ENCODE results near the gene MRPL12. TPM values are rescaled to one million over a fixed set of nuclear protein-coding genes. Genes with fewer than 3 reads are reported as not detected.

The MRPL12 gene
- total and polyA plus RNA-seq, 4 donors, result 9.1 to 121 (median 59.3) TPM

GRCh38 chr17:81691608-81692007 is 11.6 kb upstream of the MRPL12 start (continued):
- no peak for TF ChIP-seq FOXA1 (IDR thresholded peaks at IDR 0.05)

GRCh38 chr17:81693509-81694210 is 9.5 kb upstream of the MRPL12 start:
- Histone ChIP-seq H3K4me3 (ENCODE audit: low read depth in 1 of 3, low read length in 3 of 3) (no peak overlapping the region), H3K36me3 (ENCODE audit: control insufficient read depth in 4 of 4, insufficient read depth in 3 of 4, low read depth in 1 of 4, low read length in 3 of 4) (peaks cover 15 to 99% (median 27%) of the 10 kb centered on the region in 4 donors), H3K27ac (ENCODE audit: low read depth in 1 of 2, low read length in 2 of 2) (no peak overlapping the region), H3K9ac (ENCODE audit: low read depth in 1 of 2, low read length in 2 of 2) (no peak overlapping the region), H3K4me1 (ENCODE audit: control insufficient read depth in 4 of 4, insufficient read depth in 4 of 4, low read length in 3 of 4) (no peaks in the 10 kb centered on the region), H3K27me3 (ENCODE audit: control insufficient read depth in 4 of 4, insufficient read depth in 4 of 4, low read length in 3 of 4) (no peaks in the 10 kb centered on the region), H3K9me3 (ENCODE audit: control insufficient read depth in 4 of 4, low read length in 3 of 4) (no peaks in the 10 kb centered on the region)
- DNase-seq (ENCODE audit: low spot score), result no peak
- TF ChIP-seq FOXA1 (IDR thresholded peaks at IDR 0.05) (no peak), CTCF (IDR thresholded peaks at IDR 0.05; ENCODE audit: low read depth, low read length, missing input control) (no peak), NR2F2 (IDR thresholded peaks at IDR 0.05) (no peak), TAF1 (conservative IDR thresholded peaks at IDR 0.05) (no peak), HNF4A (conservative IDR thresholded peaks at IDR 0.05) (no peak), ZBTB33 (IDR thresholded peaks at IDR 0.05) (no peak), SP1 (IDR thresholded peaks at IDR 0.05) (no peak)
- WGBS, result 92% methylated on average over 35 of the region's 35 CpGs

GRCh38 chr17:81694810-81695209 is 8.4 kb upstream of the MRPL12 start:
- Histone ChIP-seq H3K9ac (ENCODE audit: low read depth in 1 of 2, low read length in 2 of 2) (no peak overlapping the region), H3K4me1 (ENCODE audit: control insufficient read depth in 4 of 4, insufficient read depth in 4 of 4, low read length in 3 of 4) (no peaks in the 10 kb centered on the region), H3K27ac (ENCODE audit: low read depth in 1 of 2, low read length in 2 of 2) (no peak overlapping the region), H3K9me3 (ENCODE audit: control insufficient read depth in 4 of 4, low read length in 3 of 4) (no peaks in the 10 kb centered on the region), H3K36me3 (ENCODE audit: control insufficient read depth in 4 of 4, insufficient read depth in 3 of 4, low read depth in 1 of 4, low read length in 3 of 4) (peaks cover 16 to 93% (median 27%) of the 10 kb centered on the region in 4 donors), H3K4me3 (ENCODE audit: low read depth in 1 of 3, low read length in 3 of 3) (no peak overlapping the region), H3K27me3 (ENCODE audit: control insufficient read depth in 4 of 4, insufficient read depth in 4 of 4, low read length in 3 of 4) (no peaks in the 10 kb centered on the region)
- no peak for DNase-seq (ENCODE audit: low spot score)
- WGBS, result 94% methylated on average over 19 of the region's 19 CpGs
- no peak for TF ChIP-seq YY1 (IDR thresholded peaks at IDR 0.05)

- Histone ChIP-seq H3K27ac (ENCODE audit: low read depth in 1 of 2, low read length in 2 of 2) (no peak overlapping the region), H3K9me3 (ENCODE audit: control insufficient read depth in 4 of 4, low read length in 3 of 4) (no peaks in the 10 kb centered on the region), H3K4me1 (ENCODE audit: control insufficient read depth in 4 of 4, insufficient read depth in 4 of 4, low read length in 3 of 4) (no peaks in the 10 kb centered on the region), H3K4me3 (ENCODE audit: low read depth in 1 of 3, low read length in 3 of 3) (no peak overlapping the region), H3K27me3 (ENCODE audit: control insufficient read depth in 4 of 4, insufficient read depth in 4 of 4, low read length in 3 of 4) (no peaks in the 10 kb centered on the region), H3K36me3 (ENCODE audit: control insufficient read depth in 4 of 4, insufficient read depth in 3 of 4, low read depth in 1 of 4, low read length in 3 of 4) (peaks cover 16 to 89% (median 27%) of the 10 kb centered on the region in 4 donors), H3K9ac (ENCODE audit: low read depth in 1 of 2, low read length in 2 of 2) (no peak overlapping the region)
- DNase-seq (ENCODE audit: low spot score), result no peak
- WGBS, result 92% methylated on average over 6 of the region's 6 CpGs
- TF ChIP-seq GABPA (IDR thresholded peaks at IDR 0.05 in 1 of 2, conservative IDR thresholded peaks at IDR 0.05 in 1 of 2), result no peak
- no peak for TF ChIP-seq NR2F2 (IDR thresholded peaks at IDR 0.05)
- TF ChIP-seq YY1 (IDR thresholded peaks at IDR 0.05), result no peak
- TF ChIP-seq RXRA (IDR thresholded peaks at IDR 0.05), result no peak
- TF ChIP-seq HNF4G (IDR thresholded peaks at IDR 0.05), result no peak
- no peak for TF ChIP-seq REST (IDR thresholded peaks at IDR 0.05)
- TF ChIP-seq SP1 (IDR thresholded peaks at IDR 0.05), result no peak
- TF ChIP-seq ZBTB33 (IDR thresholded peaks at IDR 0.05), result no peak
- no peak for TF ChIP-seq HNF4A (conservative IDR thresholded peaks at IDR 0.05)
- TF ChIP-seq RAD21 (IDR thresholded peaks at IDR 0.05), result no peak
- TF ChIP-seq MAX (IDR thresholded peaks at IDR 0.05), result no peak
- TF ChIP-seq TAF1 (conservative IDR thresholded peaks at IDR 0.05), result no peak
- TF ChIP-seq ATF3 (IDR thresholded peaks at IDR 0.05), result no peak
These were observed 8.0 kb upstream of the MRPL12 start for GRCh38 chr17:81695211-81695610.

Data from liver (tissue), 9 donors.